DMS53 treated with DMSO at 0.1 percent for 48 hours (cell line): ENCODE results near the gene PDE3B.
"Not testable (repeated sequence)": the region's sequence is repeated elsewhere in the genome, so short reads cannot be mapped to it uniquely, and the experiment has no call there.

Experiments used
- DNase-seq: peaks from one replicate; lab custom pipeline; 2025; ENCODE audit not compliant: unreplicated experiment; lab: John Stamatoyannopoulos, UW

Gene PDE3B

DNA sequence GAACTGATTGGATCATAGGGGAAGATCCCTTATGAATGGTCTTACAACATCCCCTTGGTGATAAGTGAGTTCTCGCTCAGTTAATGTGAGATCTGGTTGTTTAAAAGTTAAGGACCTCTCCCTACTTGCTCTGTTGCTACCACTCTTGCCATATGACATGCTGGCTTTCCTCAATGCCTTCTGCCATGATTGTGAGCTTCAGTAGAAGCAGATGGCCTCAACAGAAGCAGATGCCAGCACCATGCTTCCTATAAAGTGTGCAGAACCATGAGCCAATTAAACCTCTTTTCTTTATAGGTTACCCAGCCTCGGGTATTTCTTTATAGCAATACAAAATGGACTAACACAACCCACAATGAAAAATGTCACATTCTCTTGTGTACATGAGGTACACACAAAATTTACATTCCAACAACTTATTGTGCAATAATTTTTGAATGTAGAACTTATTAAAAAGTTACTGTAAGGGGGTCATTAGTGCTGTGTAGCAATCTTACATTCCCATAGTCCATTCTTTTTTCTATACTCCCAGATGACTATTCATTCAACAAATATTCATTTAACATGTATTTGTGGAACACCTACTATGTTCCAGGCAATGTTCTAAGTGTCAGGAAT, 238.1 kb downstream of the PDE3B start:
- DNase-seq = no peak

DNA sequence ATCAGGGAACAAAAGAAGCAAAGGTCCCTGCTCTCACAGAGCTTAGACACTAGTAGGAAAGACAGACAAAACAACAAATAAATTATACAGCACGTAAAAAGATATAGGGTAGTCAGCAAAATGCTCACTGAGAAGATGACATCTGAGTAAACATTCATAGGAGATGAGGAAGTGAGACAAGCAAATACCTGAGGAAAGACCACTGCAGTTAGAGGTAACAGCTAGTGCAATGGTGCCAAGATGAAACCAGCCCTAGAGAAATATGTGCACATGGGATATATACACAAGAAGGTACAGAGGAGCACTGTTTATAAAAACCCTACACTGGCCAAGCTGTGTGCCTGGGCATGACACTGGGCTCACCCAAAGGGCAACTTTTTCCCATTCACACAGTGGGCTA, 238.6 kb downstream of the PDE3B start:
- no peak for DNase-seq

DNA sequence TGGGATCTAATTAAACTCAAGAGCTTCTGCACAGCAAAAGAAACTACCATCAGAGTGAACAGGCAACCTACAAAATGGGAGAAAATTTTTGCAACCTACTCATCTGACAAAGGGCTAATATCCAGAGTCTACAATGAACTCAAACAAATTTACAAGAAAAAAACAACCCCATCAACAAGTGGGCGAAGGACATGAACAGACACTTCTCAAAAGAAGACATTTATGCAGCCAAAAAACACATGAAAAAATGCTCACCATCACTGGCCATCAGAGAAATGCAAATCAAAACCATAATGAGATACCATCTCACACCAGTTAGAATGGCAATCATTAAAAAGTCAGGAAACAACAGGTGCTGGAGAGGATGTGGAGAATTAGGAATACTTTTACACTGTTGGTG, 240.1 kb downstream of the PDE3B start:
- DNase-seq = not testable (repeated sequence)

DNA sequence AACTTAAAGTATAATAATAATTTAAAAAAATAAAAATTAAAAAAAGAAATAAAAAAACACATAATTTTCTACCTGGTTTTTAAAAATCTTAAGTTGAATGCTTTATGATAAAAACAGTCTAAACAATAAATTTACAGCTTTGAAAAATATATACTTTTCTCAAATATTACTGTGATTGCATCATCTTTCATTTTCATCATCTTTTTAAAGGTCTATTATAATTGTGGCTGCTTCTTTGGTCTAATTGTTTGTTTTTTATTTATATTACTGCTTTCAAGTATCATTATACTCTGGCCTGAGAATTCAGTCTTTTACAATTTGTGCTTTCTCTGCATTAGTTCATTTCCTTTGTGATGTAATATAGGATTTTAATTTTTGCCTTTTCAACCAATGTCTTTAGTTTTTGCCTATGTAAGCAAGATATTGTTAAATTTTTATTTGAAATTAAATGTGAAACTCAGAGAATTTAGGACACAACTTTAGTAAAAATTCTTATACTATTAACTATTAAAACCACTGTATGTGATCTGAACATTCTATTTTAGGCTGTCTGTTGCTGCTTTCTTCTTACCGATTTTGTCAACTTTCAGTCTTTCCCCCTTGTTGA, 241.2 kb downstream of the PDE3B start:
- DNase-seq = no peak

DNA sequence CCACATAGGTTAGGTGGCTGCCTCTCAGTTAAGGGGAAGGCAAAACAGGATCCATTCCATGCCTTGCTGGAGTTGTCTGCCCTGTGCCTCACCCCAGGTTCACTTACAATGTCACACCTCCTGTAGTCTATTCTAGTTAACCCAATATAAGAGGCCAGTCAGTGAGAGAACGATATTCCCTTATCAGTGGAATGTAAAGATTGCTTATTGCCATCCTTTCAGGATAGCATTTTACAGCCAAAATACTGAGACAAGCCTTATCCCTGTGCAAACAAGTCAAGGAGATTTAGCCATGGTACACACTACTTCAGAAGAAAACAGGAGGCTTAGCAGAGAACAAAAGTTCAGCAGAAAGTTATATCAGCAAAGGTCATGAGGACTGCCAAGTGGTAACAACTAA, 242.9 kb downstream of the PDE3B start:
- DNase-seq = no peak

DNA sequence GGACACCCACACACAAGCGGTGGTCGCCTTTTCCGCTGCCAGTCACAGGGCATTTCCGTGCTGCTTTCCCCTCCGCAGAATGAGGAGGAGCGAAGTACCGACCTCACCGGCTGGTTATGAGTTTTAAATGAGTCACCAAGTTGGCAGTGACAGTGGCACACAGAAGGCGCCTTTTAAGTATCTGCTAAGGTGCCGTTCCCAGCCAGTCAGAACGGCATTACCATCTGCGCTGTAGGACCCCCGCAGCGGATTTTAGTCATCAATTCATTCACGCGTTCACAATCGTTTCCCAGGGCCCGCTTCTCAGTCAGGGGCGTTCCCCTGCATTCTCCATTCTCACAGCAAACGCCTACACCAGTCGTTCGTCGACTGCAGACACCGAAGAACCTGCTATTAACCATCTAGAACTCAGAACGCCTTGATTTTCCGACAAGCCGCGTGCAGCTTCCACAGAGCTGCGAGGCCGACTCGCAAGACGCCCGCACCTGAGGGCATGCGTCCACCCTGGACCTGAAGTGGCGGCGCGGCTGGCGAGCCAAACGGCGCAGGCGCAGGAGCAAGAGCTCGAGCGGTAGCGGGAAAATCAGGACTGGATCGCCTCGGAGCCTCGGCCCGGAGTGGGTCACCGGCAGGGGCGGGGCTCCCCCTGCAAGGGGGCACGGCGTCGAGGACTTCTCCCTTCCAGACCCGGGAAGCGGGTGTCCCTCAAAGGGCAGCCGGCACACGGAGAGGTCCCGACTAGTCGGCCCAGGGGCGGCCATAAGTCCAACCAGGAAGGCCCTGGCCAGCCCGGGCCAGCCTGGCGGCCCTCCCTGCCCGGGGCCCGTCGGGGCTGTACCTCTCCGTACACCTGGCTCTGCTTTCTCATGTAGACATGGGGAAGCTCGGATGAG, 247.8 kb downstream of the PDE3B start:
- peak; percentile 89 for DNase-seq

DNA sequence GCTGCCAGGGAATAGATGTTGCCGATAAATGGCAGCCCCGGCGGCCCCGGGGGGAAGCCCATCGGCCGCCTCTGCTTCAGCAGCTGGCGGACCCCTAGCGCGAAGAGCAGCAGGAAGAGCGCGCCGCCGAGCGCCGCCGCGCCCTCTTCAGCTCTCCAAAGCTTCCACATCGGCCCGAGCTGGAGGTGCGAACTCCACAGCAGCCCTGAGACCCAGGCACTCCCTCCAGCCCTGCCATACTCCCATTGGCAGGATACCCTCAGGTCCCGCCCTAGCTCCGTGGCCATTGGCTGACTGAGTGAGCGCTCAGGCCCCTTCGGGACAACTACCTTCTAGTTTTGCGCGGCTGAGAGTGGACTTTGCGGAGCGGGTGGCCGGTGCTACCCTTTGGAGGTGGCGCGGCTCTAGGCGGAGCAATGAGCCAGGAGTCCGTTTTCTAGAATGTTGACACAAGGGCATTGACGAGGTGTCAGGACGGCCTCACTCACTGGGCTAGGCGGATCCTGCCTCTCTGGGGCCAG, 248.5 kb downstream of the PDE3B start, which contains the start of gene CYP2R1:
CYP2R1 (minus strand) TSS at position 196 of the 521 bp plus-strand sequence; CDS start at position 170, 26 bp downstream.
- peak; percentile 98 for DNase-seq

DNA sequence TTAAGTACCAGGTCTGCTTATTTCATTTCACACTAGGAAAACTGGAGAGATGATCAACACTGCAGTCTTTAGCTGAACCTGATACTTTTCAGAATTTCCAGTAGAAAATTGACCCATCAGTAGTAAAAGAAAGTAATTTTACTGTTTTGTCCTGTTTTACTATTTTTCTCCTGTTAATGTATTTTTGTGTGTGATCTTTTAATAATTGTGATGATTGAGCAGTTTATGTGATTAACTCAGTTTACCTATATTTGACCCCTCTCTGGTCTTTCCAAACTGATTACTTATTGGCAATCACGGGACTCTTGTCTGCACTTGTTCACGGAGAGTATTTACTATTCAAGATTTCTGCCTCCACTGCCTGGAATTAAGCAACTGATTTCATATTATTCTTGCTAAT, 249.0 kb downstream of the PDE3B start:
- no peak for DNase-seq

DNA sequence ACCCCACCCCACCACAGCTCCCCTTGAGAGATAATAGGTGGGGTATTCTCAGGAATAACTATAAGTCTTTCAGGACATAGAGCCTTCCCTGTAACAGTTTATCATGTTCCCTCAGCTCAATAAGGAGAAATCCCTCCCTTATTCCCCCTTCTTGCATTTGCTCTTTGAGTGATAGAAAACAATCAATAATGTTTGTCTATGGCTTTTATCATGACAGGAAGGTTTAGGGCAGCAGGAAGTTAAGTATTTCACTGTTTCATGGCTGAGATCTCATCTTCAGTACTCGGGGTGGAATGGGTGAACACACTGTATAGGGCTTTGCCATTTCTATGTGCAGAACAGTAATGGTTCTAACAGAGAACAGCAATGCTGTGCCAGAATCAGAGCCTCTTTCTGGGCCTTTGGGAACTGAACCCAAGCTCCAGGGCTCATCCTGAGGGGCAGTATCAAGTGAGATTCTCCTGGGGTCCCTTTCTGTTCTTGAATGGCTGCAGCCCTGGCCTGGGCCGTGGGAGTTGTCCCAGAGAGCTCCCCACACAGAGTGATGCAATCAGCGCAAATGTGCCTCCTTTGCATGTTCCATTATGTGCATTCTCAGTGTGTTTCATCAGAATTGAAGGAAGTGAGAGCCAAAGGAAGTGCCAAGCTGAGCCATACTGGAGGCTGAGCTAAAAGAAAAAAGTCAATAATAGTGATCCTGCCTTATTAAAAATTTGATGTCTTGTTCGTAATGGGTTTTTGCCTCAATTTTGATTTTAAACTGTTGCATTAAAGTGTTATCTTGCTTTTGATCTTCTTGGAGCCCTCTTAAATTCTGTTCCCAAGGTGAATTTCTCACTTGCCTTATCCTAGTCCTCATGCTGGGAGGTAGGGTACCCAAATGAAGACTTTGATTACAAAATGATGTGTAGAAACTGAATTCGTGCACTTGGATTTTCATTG, 251.3 kb downstream of the PDE3B start:
- peak; percentile 31 for DNase-seq

DNA sequence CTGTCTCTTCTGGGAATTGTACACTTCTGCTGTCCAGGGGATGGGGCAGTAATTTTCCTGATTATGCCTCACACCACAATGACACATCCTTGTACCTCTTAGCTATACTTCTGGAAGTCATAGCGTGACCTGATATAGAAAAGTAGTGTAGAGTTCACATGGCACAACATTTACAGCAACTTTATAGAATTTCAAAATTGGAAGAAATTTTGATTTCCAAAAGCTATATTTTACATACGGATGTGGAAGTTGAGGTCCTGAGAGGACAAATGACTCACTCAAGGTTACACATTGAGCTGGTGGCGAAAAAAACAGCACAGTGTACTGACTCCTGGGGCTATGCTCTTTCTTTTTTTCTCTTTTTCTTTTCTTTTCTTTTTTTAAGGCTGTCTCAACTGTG, 254.8 kb downstream of the PDE3B start:
- DNase-seq = no peak

DNA sequence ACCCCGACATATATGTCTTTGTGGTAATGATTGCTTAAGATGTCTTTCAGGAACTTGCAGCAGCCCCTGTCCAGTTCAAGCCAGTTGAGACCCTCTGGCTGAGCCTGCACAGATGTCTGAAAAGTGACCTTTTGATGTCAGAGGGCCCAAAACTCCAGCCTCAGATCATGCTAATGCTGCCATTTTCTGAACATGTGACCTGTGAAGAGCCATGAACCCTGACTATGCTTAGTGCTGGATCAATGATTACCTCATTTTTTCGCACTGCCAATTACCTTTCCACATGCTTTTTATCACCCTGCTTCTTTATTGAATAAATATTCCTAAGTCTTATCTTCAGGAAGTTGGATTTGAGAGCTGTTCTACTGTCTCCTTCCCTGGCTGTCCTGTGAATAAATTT, 255.3 kb downstream of the PDE3B start:
- no peak for DNase-seq

DNA sequence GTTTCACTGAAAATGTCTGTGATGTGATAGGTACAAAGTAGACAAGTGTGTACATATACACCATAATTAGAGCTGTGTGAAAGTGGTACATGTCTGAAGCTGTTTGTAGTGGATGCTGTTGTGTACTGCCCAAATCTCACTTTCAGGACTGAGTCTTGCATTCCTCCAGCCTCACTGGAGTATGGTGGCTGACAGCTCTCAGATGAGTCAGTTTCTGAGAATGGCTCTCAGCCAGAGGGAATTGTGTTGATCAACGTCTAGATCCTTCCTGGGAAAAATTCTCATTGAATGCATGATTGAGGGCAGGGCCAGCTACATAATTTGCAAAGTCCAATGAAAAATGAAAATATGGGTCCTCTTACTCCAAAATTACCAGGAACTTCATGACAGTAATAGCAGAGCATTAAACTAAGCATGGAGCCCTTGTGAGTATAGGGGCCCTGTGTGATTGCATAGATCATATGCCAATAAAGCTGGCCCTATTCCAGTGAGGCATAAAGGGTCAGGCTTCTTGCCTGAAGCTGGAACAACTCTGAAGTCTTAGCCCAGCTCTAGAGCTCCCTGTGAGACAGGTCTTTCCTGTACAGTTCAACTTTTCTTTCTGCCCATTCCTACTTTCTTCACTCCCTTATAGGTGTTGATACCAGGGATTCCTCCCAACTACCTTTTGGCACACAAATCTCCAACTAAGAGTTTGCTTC, 259.2 kb downstream of the PDE3B start:
- DNase-seq = no peak

DNA sequence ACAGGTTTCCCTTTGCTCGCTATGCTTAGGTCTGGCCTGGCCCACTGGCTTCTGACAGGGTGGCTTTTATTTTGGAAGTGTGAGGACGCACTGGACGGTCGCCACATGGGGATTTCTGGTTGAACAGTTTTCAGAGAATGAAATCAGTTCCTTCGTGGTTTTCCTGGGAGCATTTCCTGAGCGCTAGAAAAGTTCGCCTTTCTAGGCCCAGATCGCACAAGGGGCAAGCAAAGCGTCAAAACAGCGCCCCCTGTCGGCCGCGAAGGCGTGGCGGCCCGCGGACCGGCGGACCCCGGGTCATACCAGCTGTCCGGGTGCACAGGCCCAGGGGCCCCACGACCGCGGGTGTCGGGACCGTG, 261.1 kb downstream of the PDE3B start:
- DNase-seq = peak; percentile 75

DNA sequence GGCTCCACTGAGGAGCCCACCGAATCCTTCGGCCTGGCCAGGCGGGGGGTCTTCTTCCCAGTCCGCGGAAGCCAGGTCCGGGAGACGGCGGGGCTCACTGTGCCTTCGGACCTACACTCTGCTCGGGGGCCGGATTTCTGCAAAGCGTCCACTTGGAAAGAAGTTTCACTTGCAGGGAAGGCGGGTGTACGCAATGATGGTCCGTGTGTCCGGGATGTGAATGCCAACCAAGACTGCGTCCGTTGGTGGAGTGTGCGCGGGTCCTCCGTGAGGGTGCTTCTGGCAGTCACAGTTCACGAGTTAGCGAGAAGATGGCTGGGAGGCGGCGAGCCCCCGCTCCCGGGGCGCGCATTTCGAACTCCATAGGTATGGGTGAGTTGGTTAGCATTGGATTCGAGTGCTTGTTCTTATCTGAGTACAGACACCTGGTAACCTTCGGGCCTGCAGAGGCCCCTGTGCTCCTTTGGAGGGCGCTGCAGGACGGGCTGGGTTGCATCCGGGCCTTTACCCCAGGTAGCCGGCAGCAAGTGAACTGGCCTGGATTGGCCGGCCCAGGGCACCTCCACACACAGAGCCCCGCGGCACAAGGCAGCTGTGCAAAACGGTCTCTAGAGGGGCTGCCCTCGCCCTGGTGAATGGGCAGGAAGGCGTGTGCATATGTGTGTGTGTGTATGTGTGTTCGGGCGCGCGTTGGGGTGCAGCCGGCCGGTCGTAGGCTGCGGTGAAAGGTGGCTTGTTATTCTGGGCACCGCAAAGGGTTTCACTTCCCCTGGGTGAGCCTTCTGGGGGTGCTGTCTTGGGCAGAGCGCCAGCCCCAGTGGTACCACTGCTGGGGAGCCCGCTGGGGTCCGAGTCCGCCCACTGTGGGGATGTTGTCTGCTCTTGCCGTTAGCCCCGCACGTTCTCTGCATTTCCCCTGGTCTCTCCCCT, 261.8 kb downstream of the PDE3B start:
- peak; percentile 90 for DNase-seq

DNA sequence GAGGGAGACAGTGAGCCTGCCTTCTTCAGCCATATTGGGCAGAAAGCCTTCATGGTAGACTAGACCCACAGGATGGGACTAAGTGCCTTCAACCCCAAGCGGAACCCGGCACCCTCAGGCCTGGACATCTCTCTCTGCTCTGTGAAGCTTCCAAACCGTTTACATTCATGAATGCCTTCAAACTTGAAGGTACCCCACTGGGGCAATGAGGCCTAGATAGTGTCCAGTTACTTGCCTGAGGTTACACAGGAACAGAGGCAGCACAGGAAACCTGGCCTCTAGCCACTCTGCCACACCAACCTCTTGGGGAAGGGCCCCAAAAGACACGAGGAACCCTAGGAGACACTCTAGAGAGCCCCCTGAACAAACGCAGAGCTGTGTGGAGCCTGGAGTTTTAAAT, 263.0 kb downstream of the PDE3B start:
- no peak for DNase-seq

DNA sequence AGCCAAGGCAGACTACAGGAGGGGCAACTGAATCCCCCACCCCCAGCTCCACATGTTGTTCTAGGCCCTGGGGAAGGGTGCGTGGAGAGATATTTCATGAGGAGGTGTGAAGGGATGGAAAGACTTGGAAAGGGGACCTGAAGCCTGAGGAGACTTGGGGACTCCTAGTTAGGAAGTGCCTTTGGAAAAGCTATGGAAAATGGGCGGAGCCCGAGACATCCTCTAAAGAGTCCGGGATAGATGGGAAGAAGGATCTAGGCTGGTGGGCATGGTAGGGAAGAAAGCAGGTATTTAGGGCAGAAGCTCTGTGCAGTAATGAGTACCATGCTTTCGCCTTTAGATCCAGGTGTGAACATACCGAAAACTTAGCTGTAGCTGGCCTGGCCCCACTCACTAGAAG, 263.4 kb downstream of the PDE3B start:
- DNase-seq = no peak

DNA sequence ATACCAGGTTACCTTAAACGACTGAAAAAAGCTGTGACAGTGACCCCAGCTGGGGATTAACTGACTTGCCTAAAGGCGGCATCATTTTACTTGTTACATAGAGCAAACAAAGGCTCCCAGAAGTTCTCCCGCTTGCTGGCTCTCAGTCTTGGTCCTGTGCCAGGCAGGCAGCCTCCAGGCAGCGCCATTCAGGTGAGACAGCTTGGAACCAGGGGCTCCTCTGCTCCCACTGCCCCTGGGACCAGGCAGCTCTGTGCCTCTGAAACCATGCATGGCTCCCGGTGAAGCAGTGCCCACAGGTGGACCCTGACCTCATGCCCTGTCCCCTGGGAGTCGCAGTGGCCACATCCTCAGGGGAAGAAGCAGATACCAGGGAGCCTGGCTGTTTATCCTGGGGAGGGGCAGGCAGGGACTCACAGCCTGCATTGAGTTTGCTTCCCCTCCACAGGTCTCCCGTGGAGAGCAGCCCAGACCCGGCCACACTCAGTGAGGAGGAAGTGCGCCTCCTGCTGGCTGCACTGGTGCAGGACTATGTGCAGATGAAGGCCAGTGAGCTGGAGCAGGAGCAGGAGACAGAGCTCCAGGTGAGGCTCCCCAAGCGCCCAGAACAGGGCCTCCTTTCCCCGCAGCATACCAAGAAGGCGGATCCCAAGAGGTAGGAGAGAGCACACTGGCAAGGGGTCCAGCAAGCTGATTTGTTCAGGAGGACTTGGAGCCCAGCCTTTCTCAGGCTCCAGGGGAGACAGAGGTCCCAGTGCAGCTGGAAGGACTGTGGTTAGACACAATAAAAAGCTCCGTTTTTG, 264.0 kb downstream of the PDE3B start:
- DNase-seq = peak; percentile 57

DNA sequence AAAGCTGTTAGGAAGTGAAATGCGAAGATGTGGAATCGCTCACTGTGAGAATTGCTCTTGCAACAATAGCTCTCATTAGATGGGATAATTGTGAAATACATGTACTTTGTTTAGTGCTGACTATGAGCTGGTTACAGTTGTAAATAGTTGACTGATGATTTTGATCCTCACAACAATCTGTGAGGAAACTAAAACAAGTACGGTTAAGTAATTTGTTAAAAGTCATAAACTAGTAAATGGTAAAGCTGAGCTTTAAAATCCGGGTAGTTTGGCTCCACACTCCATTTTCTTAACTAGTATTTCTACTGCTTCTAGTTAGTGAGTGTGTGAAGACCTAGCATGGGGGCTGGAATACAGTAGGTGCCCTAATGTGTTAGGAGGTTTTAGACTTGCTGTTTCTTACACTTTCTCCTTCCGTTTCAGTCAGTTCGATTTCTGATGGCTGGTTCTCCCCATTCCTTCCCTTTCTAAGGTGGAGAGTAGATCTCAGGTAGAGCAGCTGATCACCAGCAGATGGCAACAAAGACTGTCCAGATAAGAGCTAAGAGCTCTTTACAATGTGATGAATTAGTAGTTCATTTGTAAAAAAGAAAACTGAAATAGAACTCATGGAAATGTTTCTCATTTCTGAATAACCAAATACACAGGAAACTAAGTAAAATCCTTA, 264.7 kb downstream of the PDE3B start:
- DNase-seq = peak; percentile 56
